ENCODE measurements around the gene USP31. TPM values are rescaled to one million over a fixed set of nuclear protein-coding genes. Genes with fewer than 3 reads are reported as not detected.

Gene USP31
- total and polyA plus RNA-seq, 2 of the 8 experiments (the other 6 are each of a cell fraction or from before 2014, with no cell fraction given): 6.7 to 19.0 TPM

GRCh38 chr16:23068079-23068736 is 81.0 kb downstream of the USP31 start:
- Histone ChIP-seq H4K20me1 (replicated peaks in 1 of 2; ENCODE audit: control insufficient read depth in 1 of 2, insufficient read depth in 2 of 2, low read length in 2 of 2) (peaks cover 1 to 2% of the 10 kb centered on the region in 2 experiments), H3K23ac (ENCODE audit: insufficient read length) (no peak overlapping the region), H3K36me3 (ENCODE audit: control insufficient read depth in 2 of 4, insufficient read depth in 4 of 4, low read length in 3 of 4) (peaks cover 4 to 45% (median 30%) of the 10 kb centered on the region in 4 experiments; a peak in 7 of 8 replicates), H2AK5ac (ENCODE audit: low read depth, low read length) (no peak overlapping the region), H2BK12ac (ENCODE audit: low read depth, low read length) (no peak overlapping the region), H2BK120ac (replicated peaks; ENCODE audit: low read depth, low read length) (no peak overlapping the region), H4K8ac (ENCODE audit: extremely low read depth, insufficient read depth, low read length) (no peak overlapping the region), H3K23me2 (ENCODE audit: low read depth, low read length) (no peaks in the 10 kb centered on the region), H2BK5ac (ENCODE audit: low read depth, low read length) (no peak overlapping the region), H3K4me3 (ENCODE audit: extremely low read depth in 1 of 4, insufficient read depth in 2 of 4, low read depth in 3 of 4, low read length in 4 of 4) (no peak overlapping the region), H3K79me1 (ENCODE audit: low read depth, low read length) (no peaks in the 10 kb centered on the region), H4K5ac (ENCODE audit: insufficient read length, low read depth, low read length) (no peak overlapping the region), H3K27me3 (replicated peaks in 1 of 4; ENCODE audit: control insufficient read depth in 3 of 4, extremely low read depth in 1 of 4, insufficient read depth in 3 of 4, low read length in 3 of 4) (no peaks in the 10 kb centered on the region), H3K56ac (replicated peaks; ENCODE audit: insufficient read length, low read depth, low read length) (no peak overlapping the region), H3K14ac (ENCODE audit: insufficient read length) (no peak overlapping the region), H3K9ac (replicated peaks in 1 of 4; ENCODE audit: extremely low read depth in 1 of 4, low read depth in 3 of 4, low read length in 3 of 4) (no peak overlapping the region), H2BK15ac (ENCODE audit: low read length) (no peak overlapping the region), H3K4me1 (replicated peaks in 1 of 4; ENCODE audit: control insufficient read depth in 3 of 4, insufficient read depth in 4 of 4, low read length in 3 of 4) (no peaks in the 10 kb centered on the region), H3K4me2 (ENCODE audit: insufficient read depth in 1 of 2, low read depth in 2 of 2, low read length in 2 of 2) (no peak overlapping the region), H4K91ac (replicated peaks; ENCODE audit: insufficient read length, low read length) (no peak overlapping the region), H3K79me2 (ENCODE audit: control insufficient read depth in 1 of 2, insufficient read depth in 2 of 2, low read length in 2 of 2) (no peaks in the 10 kb centered on the region), H3K18ac (ENCODE audit: extremely low read depth, low read length) (no peak overlapping the region), H2BK20ac (ENCODE audit: low read length) (no peak overlapping the region), H3K27ac (ENCODE audit: low read depth, low read length) (no peak overlapping the region), H3K9me3 (ENCODE audit: insufficient read depth in 2 of 2, low read depth in 1 of 2, low read length in 1 of 2) (no peaks in the 10 kb centered on the region), H3K4ac (replicated peaks; ENCODE audit: insufficient read length, low read depth, low read length) (no peak overlapping the region), H2AFZ (ENCODE audit: low read length) (no peak overlapping the region)
- DNase-seq (ENCODE audit: low read depth in 1 of 2, low spot score in 2 of 2) (no peak), FAIRE-seq (no peak)
- POLR2A ChIA-PET (ENCODE audit: partially characterized antibody): no interaction called here
- 94% methylated on average over 19 of the region's 20 CpGs; no CpG with 5 or more reads in 1 of the 2 experiments for WGBS, 2 experiments (ENCODE audit: extremely low coverage in 1 of 2, insufficient coverage in 1 of 2, insufficient read length in 1 of 2, insufficient replicate concordance in 2 of 2, low coverage in 1 of 2, low lambda C conversion rate in 2 of 2, missing lambda C conversion rate in 1 of 2)
- CTCF ChIA-PET (ENCODE audit: partially characterized antibody): interaction anchor here (0.6 to 1.4 kb wide), 2 partner anchors 59 to 91 kb away, joined by 3 read pairs; no protein-coding TSS in a partner anchor
- TF ChIP-seq CBX5 (IDR thresholded peaks at IDR 0.05; ENCODE audit: low read depth, low read length) (no peak), RNF2 (IDR thresholded peaks at IDR 0.05; ENCODE audit: borderline replicate concordance, low read depth, low read length, missing control alignments, poor library complexity, severe bottlenecking) (no peak), NANOG (IDR thresholded peaks at IDR 0.05; ENCODE audit: insufficient read depth, low read depth, low read length, poor library complexity, severe bottlenecking) (no peak), CEBPB (IDR thresholded peaks at IDR 0.05; ENCODE audit: low read depth, low read length) (no peak), ATF2 (IDR thresholded peaks at IDR 0.05; ENCODE audit: low read length) (no peak), RBBP5 (IDR thresholded peaks at IDR 0.05; ENCODE audit: borderline replicate concordance, low read depth, low read length) (no peak), SIX5 (IDR thresholded peaks at IDR 0.05; ENCODE audit: low read depth, low read length) (no peak), EGR1 (IDR thresholded peaks at IDR 0.05; ENCODE audit: borderline replicate concordance, low read depth, low read length) (no peak), POLR2AphosphoS5 (IDR thresholded peaks at IDR 0.05; ENCODE audit: low read depth, low read length) (no peak), BACH1 (IDR thresholded peaks at IDR 0.05; ENCODE audit: low read length) (no peak), SRF (IDR thresholded peaks at IDR 0.05; ENCODE audit: low read depth, low read length) (no peak), SP1 (IDR thresholded peaks at IDR 0.05; ENCODE audit: low read depth, low read length) (no peak)
